ENCODE results near the gene SLC13A3. TPM values are rescaled to one million over a fixed set of nuclear protein-coding genes. Genes with fewer than 3 reads are reported as not detected.

Gene SLC13A3
- total and polyA plus RNA-seq, 4 donors, result 1.5 to 10.7 (median 8.3) TPM

GRCh38 chr20:46638134-46638897 lies 12.9 kb downstream of the SLC13A3 start:
- Histone ChIP-seq H3K4me1 (ENCODE audit: control insufficient read depth in 4 of 4, insufficient read depth in 4 of 4, low read length in 3 of 4) (peaks cover 3 to 19% (median 14%) of the 10 kb centered on the region in 4 donors), H3K36me3 (ENCODE audit: control insufficient read depth in 4 of 4, insufficient read depth in 3 of 4, low read depth in 1 of 4, low read length in 3 of 4) (no peaks in the 10 kb centered on the region), H3K9me3 (ENCODE audit: control insufficient read depth in 4 of 4, low read length in 3 of 4) (no peaks in the 10 kb centered on the region), H3K27ac (ENCODE audit: low read depth in 1 of 2, low read length in 2 of 2) (no peak overlapping the region), H3K27me3 (ENCODE audit: control insufficient read depth in 4 of 4, insufficient read depth in 4 of 4, low read length in 3 of 4) (no peaks in the 10 kb centered on the region), H3K9ac (ENCODE audit: low read depth in 1 of 2, low read length in 2 of 2) (no peak overlapping the region), H3K4me3 (ENCODE audit: low read depth in 1 of 3, low read length in 3 of 3) (no peak overlapping the region)
- 91% methylated on average over 18 of the region's 18 CpGs for WGBS
- TF ChIP-seq HNF4G (IDR thresholded peaks at IDR 0.05) (no peak), EGR1 (IDR thresholded peaks at IDR 0.05; ENCODE audit: low read depth in 2 of 2) (no peak), TAF1 (conservative IDR thresholded peaks at IDR 0.05) (no peak), RXRA (IDR thresholded peaks at IDR 0.05) (no peak), MAX (IDR thresholded peaks at IDR 0.05) (no peak), FOXA1 (IDR thresholded peaks at IDR 0.05) (no peak), RAD21 (IDR thresholded peaks at IDR 0.05) (no peak), YY1 (IDR thresholded peaks at IDR 0.05) (no peak), NR2F2 (IDR thresholded peaks at IDR 0.05) (no peak), FOXA2 (IDR thresholded peaks at IDR 0.05) (no peak), GABPA (IDR thresholded peaks at IDR 0.05 in 1 of 2, conservative IDR thresholded peaks at IDR 0.05 in 1 of 2) (no peak), JUND (IDR thresholded peaks at IDR 0.05) (no peak), SP1 (IDR thresholded peaks at IDR 0.05) (no peak), CTCF (IDR thresholded peaks at IDR 0.05; ENCODE audit: low read depth, low read length, missing input control) (no peak)
- TF ChIP-seq, protein P1, sequence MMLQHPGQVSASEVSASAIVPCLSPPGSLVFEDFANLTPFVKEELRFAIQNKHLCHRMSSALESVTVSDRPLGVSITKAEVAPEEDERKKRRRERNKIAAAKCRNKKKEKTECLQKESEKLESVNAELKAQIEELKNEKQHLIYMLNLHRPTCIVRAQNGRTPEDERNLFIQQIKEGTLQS (IDR thresholded peaks at IDR 0.05), result no peak
- TF ChIP-seq, protein P2, sequence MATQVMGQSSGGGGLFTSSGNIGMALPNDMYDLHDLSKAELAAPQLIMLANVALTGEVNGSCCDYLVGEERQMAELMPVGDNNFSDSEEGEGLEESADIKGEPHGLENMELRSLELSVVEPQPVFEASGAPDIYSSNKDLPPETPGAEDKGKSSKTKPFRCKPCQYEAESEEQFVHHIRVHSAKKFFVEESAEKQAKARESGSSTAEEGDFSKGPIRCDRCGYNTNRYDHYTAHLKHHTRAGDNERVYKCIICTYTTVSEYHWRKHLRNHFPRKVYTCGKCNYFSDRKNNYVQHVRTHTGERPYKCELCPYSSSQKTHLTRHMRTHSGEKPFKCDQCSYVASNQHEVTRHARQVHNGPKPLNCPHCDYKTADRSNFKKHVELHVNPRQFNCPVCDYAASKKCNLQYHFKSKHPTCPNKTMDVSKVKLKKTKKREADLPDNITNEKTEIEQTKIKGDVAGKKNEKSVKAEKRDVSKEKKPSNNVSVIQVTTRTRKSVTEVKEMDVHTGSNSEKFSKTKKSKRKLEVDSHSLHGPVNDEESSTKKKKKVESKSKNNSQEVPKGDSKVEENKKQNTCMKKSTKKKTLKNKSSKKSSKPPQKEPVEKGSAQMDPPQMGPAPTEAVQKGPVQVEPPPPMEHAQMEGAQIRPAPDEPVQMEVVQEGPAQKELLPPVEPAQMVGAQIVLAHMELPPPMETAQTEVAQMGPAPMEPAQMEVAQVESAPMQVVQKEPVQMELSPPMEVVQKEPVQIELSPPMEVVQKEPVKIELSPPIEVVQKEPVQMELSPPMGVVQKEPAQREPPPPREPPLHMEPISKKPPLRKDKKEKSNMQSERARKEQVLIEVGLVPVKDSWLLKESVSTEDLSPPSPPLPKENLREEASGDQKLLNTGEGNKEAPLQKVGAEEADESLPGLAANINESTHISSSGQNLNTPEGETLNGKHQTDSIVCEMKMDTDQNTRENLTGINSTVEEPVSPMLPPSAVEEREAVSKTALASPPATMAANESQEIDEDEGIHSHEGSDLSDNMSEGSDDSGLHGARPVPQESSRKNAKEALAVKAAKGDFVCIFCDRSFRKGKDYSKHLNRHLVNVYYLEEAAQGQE (IDR thresholded peaks at IDR 0.05), result no peak
- TF ChIP-seq, protein P3, sequence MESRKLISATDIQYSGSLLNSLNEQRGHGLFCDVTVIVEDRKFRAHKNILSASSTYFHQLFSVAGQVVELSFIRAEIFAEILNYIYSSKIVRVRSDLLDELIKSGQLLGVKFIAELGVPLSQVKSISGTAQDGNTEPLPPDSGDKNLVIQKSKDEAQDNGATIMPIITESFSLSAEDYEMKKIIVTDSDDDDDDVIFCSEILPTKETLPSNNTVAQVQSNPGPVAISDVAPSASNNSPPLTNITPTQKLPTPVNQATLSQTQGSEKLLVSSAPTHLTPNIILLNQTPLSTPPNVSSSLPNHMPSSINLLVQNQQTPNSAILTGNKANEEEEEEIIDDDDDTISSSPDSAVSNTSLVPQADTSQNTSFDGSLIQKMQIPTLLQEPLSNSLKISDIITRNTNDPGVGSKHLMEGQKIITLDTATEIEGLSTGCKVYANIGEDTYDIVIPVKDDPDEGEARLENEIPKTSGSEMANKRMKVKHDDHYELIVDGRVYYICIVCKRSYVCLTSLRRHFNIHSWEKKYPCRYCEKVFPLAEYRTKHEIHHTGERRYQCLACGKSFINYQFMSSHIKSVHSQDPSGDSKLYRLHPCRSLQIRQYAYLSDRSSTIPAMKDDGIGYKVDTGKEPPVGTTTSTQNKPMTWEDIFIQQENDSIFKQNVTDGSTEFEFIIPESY (IDR thresholded peaks at IDR 0.05), result no peak
- no peak for DNase-seq (ENCODE audit: low spot score)

All from liver (tissue), 9 donors.